ENCODE data around the gene TANC2. TPM values are rescaled to one million over a fixed set of nuclear protein-coding genes. Genes with fewer than 3 reads are reported as not detected.
"Not testable (repeated sequence)": the region's sequence is repeated elsewhere in the genome, so short reads cannot be mapped to it uniquely, and the experiment has no call there.

The TANC2 gene
- polyA plus RNA-seq, 2 of the 4 experiments (the other 2 are of a cell fraction) = 16.3 to 33.7 TPM

DNA sequence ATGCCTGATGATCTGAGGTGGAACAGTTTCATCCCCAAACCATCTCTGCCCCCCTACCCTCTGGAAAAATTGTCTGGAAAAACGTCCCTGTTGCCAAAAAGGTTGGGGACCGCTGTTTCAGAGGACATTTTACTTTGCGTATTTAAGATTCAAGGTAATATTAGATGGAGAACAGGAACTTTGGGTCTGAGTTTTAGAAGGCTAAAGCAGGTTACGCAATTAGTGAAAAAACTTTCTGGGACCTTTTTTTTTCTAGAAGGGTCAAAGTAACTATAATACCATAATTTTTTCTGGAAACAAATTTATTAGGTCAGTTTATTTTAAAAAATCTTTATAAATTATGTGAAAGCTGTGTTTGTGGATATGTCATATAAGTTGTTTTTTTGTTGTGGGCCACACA lies 5.8 kb downstream of the TANC2 start:
- DNase-seq (ENCODE audit: low read depth in 1 of 2, low spot score in 1 of 2) (no peak), ATAC-seq (no peak), FAIRE-seq (no peak)
- no peak overlapping the region for H3K4me3 ChIP-seq
- no peak overlapping the region for H3K27ac ChIP-seq
- peaks cover 7% of the 10 kb centered on the region; the same call in 1 of the 3 replicates for H3K9me3 ChIP-seq
- H3K4me2 ChIP-seq = no peak overlapping the region
- POLR2A ChIA-PET = no interaction called here
- TF ChIP-seq CEBPB (IDR thresholded peaks at IDR 0.05) (peak; percentile 30 to 44; a peak in 2 of 4 replicates), TFCP2L1 (CRISPR knock-in tag; IDR thresholded peaks at IDR 0.05) (no peak)
- CTCF ChIA-PET = interaction anchor here (0.7 to 2.3 kb wide), 7 partner anchors 15 to 620 kb away, joined by 4 to 24 read pairs (median 4); no protein-coding TSS in a partner anchor
- 75% methylated on average over 4 of the region's 4 CpGs for WGBS (ENCODE audit: missing lambda C conversion rate)
- peaks cover 37% of the 10 kb centered on the region for H3K4me1 ChIP-seq

DNA sequence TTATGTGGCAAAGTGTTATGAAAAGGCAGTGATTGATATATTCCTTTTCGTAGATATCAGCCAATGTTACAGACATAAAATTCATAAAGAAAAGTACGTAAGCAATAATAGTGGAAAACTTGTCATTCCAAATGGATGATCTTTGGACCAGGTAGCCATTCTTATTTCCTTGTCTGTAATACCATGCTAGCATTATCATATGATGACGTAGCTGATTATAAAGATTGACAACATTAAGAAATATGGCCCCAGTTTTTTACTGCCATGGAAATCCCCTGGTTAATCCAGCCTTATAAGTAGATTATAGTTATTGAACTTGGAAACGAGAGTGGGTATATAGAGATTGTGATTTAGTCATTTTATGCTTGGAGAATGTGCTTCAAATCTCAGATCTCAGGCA lies 8.8 kb downstream of the TANC2 start:
- Histone ChIP-seq H3K4me1 (peaks cover 16% of the 10 kb centered on the region), H3K9me3 (peaks cover 14% of the 10 kb centered on the region; the same call in 1 of the 3 replicates), H3K4me3 (no peak overlapping the region), H3K27ac (no peak overlapping the region), H3K4me2 (no peak overlapping the region)
- 90% methylated on average over 4 of the region's 4 CpGs for WGBS (ENCODE audit: missing lambda C conversion rate)
- POLR2A ChIA-PET = no interaction called here
- no peak for TF ChIP-seq EP300 (IDR thresholded peaks at IDR 0.05)
- TF ChIP-seq, protein P1, sequence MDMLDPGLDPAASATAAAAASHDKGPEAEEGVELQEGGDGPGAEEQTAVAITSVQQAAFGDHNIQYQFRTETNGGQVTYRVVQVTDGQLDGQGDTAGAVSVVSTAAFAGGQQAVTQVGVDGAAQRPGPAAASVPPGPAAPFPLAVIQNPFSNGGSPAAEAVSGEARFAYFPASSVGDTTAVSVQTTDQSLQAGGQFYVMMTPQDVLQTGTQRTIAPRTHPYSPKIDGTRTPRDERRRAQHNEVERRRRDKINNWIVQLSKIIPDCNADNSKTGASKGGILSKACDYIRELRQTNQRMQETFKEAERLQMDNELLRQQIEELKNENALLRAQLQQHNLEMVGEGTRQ (IDR thresholded peaks at IDR 0.05) = no peak
- no peak for TF ChIP-seq EHMT2 (IDR thresholded peaks at IDR 0.05; ENCODE audit: low read depth)
- no peak for TF ChIP-seq SREBF2 (IDR thresholded peaks at IDR 0.05)
- no peak for TF ChIP-seq MAZ (IDR thresholded peaks at IDR 0.05; ENCODE audit: borderline replicate concordance, low read depth, low read length)
- TF ChIP-seq HOXB5 (CRISPR knock-in tag; IDR thresholded peaks at IDR 0.05) = no peak
- TF ChIP-seq ZC3H11A (IDR thresholded peaks at IDR 0.05) = no peak
- no peak for TF ChIP-seq HDAC2 (IDR thresholded peaks at IDR 0.05)
- TF ChIP-seq KDM1A (IDR thresholded peaks at IDR 0.05; ENCODE audit: low read depth) = no peak
- no peak for TF ChIP-seq TP53 (CRISPR knock-in tag; IDR thresholded peaks at IDR 0.05)
- no peak for TF ChIP-seq TFCP2L1 (CRISPR knock-in tag; IDR thresholded peaks at IDR 0.05)
- TF ChIP-seq ZFP36 (IDR thresholded peaks at IDR 0.05; ENCODE audit: borderline replicate concordance, partially characterized antibody) = no peak
- CTCF ChIA-PET = interaction anchor here (0.7 to 1.6 kb wide), 3 partner anchors 12 to 270 kb away, joined by 3 to 4 read pairs (median 3); no protein-coding TSS in a partner anchor
- DNase-seq (ENCODE audit: low read depth in 1 of 2, low spot score in 1 of 2) (no peak), FAIRE-seq (peak; percentile 73), ATAC-seq (no peak)

DNA sequence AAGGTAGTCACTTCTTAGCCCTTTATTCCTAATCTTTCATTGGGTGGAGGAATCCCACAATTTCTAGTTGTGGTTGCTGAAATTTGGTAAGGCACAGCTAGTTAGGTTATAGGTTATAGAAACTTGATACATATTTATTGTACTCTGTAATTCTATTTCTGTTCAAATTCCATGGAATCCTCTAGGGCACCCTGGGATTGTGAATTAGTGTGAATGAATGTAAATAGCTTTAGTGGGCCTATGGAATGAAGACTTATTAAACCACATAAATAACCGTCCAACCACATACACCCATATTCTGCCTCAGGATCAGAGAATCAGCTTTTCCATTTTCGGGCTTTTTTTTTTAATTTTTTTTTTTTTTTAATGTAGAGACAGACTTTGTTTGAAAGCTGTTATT lies 9.2 kb downstream of the TANC2 start:
- ChIA-PET POLR2A (no interaction called here), CTCF (interaction anchor here (0.6 to 1.6 kb wide), 6 partner anchors 11 to 303 kb away, joined by 3 to 6 read pairs (median 4); no protein-coding TSS in a partner anchor)
- Histone ChIP-seq H3K4me2 (no peak overlapping the region), H3K4me3 (no peak overlapping the region), H3K9me3 (peaks cover 14% of the 10 kb centered on the region; the same call in 1 of the 3 replicates), H3K27ac (no peak overlapping the region), H3K4me1 (peaks cover 11% of the 10 kb centered on the region)
- peak; percentile 78 for FAIRE-seq
- TF ChIP-seq RAD21 (conservative IDR thresholded peaks at IDR 0.05 in 1 of 2, IDR thresholded peaks at IDR 0.05 in 1 of 2) (no peak), GATA3 (IDR thresholded peaks at IDR 0.05; ENCODE audit: borderline replicate concordance) (no peak), RNF2 (IDR thresholded peaks at IDR 0.05; ENCODE audit: borderline replicate concordance, low read depth) (no peak), JUNB (IDR thresholded peaks at IDR 0.05) (no peak), SREBF2 (IDR thresholded peaks at IDR 0.05) (no peak), HOXA7 (CRISPR knock-in tag; IDR thresholded peaks at IDR 0.05) (no peak), RFX5 (IDR thresholded peaks at IDR 0.05) (no peak), CHD4 (IDR thresholded peaks at IDR 0.05; ENCODE audit: borderline replicate concordance) (no peak), SMC3 (IDR thresholded peaks at IDR 0.05) (no peak), RCOR1 (IDR thresholded peaks at IDR 0.05; ENCODE audit: low read depth, low read length) (no peak)
- TF ChIP-seq, protein P1 (IDR thresholded peaks at IDR 0.05) = no peak
- no peak for ATAC-seq
- 90% methylated on average over 2 of the region's 2 CpGs for WGBS (ENCODE audit: missing lambda C conversion rate)
- DNase-seq (ENCODE audit: low read depth in 1 of 2, low spot score in 1 of 2) = no peak

DNA sequence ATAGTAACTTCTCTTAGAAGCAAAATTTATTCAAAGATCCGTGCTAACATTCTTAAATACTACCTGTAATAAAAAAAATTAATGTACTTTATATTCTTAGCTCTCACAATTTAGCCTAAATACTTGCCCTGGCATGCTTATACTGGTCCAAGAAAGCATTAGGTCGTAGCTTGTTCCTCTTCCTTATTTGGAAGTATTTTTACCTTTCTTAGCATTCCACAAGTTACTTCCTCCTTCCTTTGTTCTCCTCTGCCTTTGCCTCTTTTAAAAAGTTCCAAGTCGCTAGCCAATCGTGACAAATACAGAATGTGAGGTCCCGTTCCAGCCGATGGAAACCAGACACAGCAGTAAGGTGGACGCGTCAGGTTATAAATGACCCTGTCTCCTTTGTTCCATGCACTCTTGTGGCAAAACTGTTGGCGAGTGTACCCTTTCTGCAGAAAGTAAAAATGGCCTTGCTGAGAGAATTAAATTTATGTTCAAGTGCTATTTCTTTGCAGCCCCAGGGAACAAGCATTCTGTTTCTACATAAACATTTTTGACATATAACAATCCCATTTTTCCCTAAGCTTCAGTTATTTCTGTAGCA lies 10.7 kb downstream of the TANC2 start:
- H3K4me1 ChIP-seq; ATAC-seq; H3K4me3 ChIP-seq; H3K4me2 ChIP-seq; H3K27ac ChIP-seq; DNase-seq (ENCODE audit: low read depth in 1 of 2, low spot score in 1 of 2); FAIRE-seq; POLR2A ChIA-PET: not testable (repeated sequence)
- 83% methylated on average over 9 of the region's 9 CpGs for WGBS (ENCODE audit: missing lambda C conversion rate)
- H3K9me3 ChIP-seq = peaks cover 11% of the 10 kb centered on the region; the same call in 1 of the 3 replicates
- CTCF ChIA-PET = interaction anchor here (1.2 to 1.6 kb wide), 2 partner anchors 10 to 283 kb away, joined by 3 to 4 read pairs; no protein-coding TSS in a partner anchor
